Colonic mucosa (tissue), 4 donors: Measurements from ENCODE around the gene TJP2. TPM values are rescaled to one million over a fixed set of nuclear protein-coding genes. Genes with fewer than 3 reads are reported as not detected.

Experiments used
- DNase-seq: peaks from one replicate; pipeline ENCODE4 v3.0.0-alpha.2; 2020
- H3K27ac ChIP-seq: fragments of 200-600 bp; one replicate; pipeline ENCODE4 v1.8.0; 2021
- H3K27me3 ChIP-seq: fragments of 200-600 bp; one replicate; pipeline ENCODE4 v1.8.0; 2021
- H3K36me3 ChIP-seq: fragments of 200-600 bp; one replicate; pipeline ENCODE4 v1.8.0; 2021
- H3K4me1 ChIP-seq: fragments of 200-600 bp; one replicate; pipeline ENCODE4 v1.8.0; 2021; ENCODE audit warnings: mild to moderate bottlenecking
- H3K4me3 ChIP-seq: fragments of 200-600 bp; one replicate; pipeline ENCODE4 v1.8.0; 2021
- H3K9ac ChIP-seq, 2 donors: one replicate each; pipeline ENCODE4 v1.7.0; 2013; ENCODE audit warnings: control low read depth in 2 of 2, low read depth in 2 of 2, low read length in 2 of 2
- H3K9me3 ChIP-seq: fragments of 200-600 bp; one replicate; pipeline ENCODE4 v1.8.0; 2021
- CTCF ChIP-seq: fragments of 200-600 bp; IDR thresholded peaks from one replicate; pipeline ENCODE4 v1.8.0; 2022; ENCODE audit warnings: antibody characterized with exemption, mild to moderate bottlenecking
- intact Hi-C: fragments of 100-400 bp; cut with DNase I; formaldehyde crosslinking; loops from one replicate; pipeline ENCODE4 v1.14.1; 2022
- total RNA-seq, 2 donors: library from RNA; stranded (reverse); fragmentation: NEBNext Ultra II Directional in 1 of 2; extraction: Animal tissue kit (Norgen Biotek cat#: 25700) in 1 of 2; gene quantifications; one replicate each; pipeline ENCODE4 v1.2.1, GENCODE V29; 2021
- donor health status: healthy.
- donor health status: DM: no; HTN: no; CAD: no.
- donor health status: DM: no; HTN: no; CAD: no.

The TJP2 gene
- total RNA-seq, 2 donors from 2014 or later = 133 to 174 TPM

- no peak for TF ChIP-seq CTCF
- Histone ChIP-seq H3K4me1 (no peaks in the 10 kb centered on the region), H3K9me3 (no peaks in the 10 kb centered on the region), H3K9ac (no peak overlapping the region), H3K27ac (no peak overlapping the region), H3K27me3 (no peaks in the 10 kb centered on the region), H3K36me3 (no peaks in the 10 kb centered on the region), H3K4me3 (no peak overlapping the region)
- no peak for DNase-seq
- intact Hi-C loops = no loop called here
Measured at GRCh38 chr9:69141851-69142250, 32.2 kb upstream of the TJP2 start.

- no peaks in the 10 kb centered on the region for H3K27me3 ChIP-seq
- H3K9me3 ChIP-seq = no peaks in the 10 kb centered on the region
- no peak for TF ChIP-seq CTCF
- H3K36me3 ChIP-seq = no peaks in the 10 kb centered on the region
- DNase-seq = no peak
- intact Hi-C loops = no loop called here
- no peak overlapping the region for H3K27ac ChIP-seq
- no peak overlapping the region for H3K9ac ChIP-seq
- H3K4me3 ChIP-seq = no peak overlapping the region
- H3K4me1 ChIP-seq = no peaks in the 10 kb centered on the region
Measured at GRCh38 chr9:69143291-69143690, 30.8 kb upstream of the TJP2 start.

DNA sequence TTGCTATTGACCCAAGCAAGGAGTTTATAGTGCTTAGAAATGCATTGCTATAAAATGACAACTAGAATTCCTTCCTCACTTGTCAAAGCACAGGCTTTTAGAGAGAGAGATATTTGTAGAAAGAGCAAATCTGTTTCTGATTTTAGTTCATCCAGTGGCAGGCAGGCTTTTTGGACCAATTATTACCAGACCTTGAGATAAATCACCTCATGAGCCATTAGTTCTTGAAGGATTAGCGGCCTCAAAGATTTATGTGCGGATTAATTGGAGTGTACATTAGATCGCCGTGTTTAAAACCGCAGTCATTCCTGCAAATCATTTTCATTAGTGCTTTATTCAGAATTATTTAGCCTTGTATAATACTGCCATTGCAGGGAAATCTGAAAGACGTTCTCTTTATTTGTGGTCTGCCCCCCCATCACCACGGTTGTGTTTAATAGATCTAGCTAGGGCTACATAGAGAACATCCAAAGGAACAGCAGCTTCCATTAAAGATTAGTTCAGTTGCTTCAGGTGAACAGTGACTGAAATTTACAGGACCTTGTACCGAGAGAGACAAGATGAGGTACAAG lies 28.8 kb upstream of the TJP2 start:
- no peak overlapping the region for H3K4me3 ChIP-seq
- H3K9ac ChIP-seq = no peak overlapping the region
- H3K27me3 ChIP-seq = no peaks in the 10 kb centered on the region
- H3K27ac ChIP-seq = no peak overlapping the region
- intact Hi-C loops = loop anchor here (5.0 kb wide), 1 partner anchor 83 kb away; no protein-coding TSS in a partner anchor
- no peaks in the 10 kb centered on the region for H3K4me1 ChIP-seq
- TF ChIP-seq CTCF = no peak
- DNase-seq = no peak
- H3K9me3 ChIP-seq = no peaks in the 10 kb centered on the region
- no peaks in the 10 kb centered on the region for H3K36me3 ChIP-seq

DNA sequence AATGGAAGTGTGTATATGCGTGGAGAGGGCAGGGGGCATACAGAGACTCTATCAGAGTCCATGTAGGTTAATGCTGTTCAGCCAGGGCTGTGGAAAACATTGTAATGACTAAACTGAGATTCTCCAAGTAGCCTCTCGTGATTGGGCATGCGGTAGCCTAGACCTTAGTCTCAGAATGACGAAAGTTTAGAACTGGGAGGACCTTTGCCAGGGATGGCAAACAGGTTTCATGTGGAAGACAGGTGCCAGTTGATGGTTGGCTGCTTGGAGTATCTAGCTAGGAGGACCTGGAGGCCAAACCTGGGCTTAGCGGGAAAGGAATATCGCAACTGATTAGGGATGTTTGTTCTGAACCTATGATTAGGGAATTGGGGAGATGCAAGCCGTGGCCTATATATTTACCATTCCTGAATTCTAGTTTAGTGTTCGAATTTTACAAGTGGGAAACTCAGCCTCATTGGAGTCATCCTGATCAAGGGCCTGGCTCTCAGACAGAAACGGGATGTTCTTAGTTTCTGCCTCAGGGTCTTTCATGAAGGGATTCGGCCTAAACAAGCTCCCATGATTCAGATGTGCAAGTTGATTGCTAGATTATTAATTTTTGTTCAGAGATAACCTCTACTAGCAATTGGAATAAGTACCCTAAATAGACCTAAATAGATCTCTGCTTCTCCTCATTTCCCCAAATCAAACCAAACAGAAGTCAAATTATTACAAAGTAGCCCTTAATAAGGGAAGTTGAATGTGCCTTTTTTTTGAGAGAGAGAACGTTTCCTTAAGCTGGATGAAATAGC lies 26.8 kb upstream of the TJP2 start:
- Histone ChIP-seq H3K4me1 (no peaks in the 10 kb centered on the region), H3K27me3 (no peaks in the 10 kb centered on the region), H3K36me3 (no peaks in the 10 kb centered on the region), H3K9ac (no peak overlapping the region), H3K27ac (no peak overlapping the region), H3K4me3 (no peak overlapping the region), H3K9me3 (no peaks in the 10 kb centered on the region)
- TF ChIP-seq CTCF = no peak
- intact Hi-C loops = loop anchor here (5.0 kb wide), 1 partner anchor 85 kb away; no protein-coding TSS in a partner anchor
- DNase-seq = no peak

- Histone ChIP-seq H3K4me1 (no peaks in the 10 kb centered on the region), H3K27me3 (no peaks in the 10 kb centered on the region), H3K4me3 (no peak overlapping the region), H3K27ac (no peak overlapping the region), H3K36me3 (no peaks in the 10 kb centered on the region), H3K9ac (no peak overlapping the region), H3K9me3 (no peaks in the 10 kb centered on the region)
- intact Hi-C loops = loop anchor here (5.0 kb wide), 1 partner anchor 87 kb away; no protein-coding TSS in a partner anchor
- no peak for TF ChIP-seq CTCF
- DNase-seq = no peak
Measured at GRCh38 chr9:69149321-69149807, 24.7 kb upstream of the TJP2 start.
